IPS-20b (cell line): ENCODE data around the gene NCKAP5.

Experiments used
- H3K27ac ChIP-seq: one replicate; pipeline ENCODE4 v1.5.1; 2013; ENCODE audit warnings: low read length
- H3K27me3 ChIP-seq: 2 replicates; pipeline ENCODE4 v1.6.1; 2013; ENCODE audit warnings: mild to moderate bottlenecking, low read length, inconsistent platforms; ENCODE audit not compliant: insufficient read depth
- H3K36me3 ChIP-seq: 2 replicates; pipeline ENCODE4 v1.6.1; 2013; ENCODE audit warnings: low read depth, mild to moderate bottlenecking, inconsistent platforms, low read length, moderate library complexity; ENCODE audit not compliant: insufficient read depth
- H3K4me1 ChIP-seq: 2 replicates; pipeline ENCODE4 v1.6.1; 2013; ENCODE audit warnings: mild to moderate bottlenecking, control low read depth, inconsistent platforms, low read length, moderate library complexity; ENCODE audit not compliant: insufficient read depth
- H3K4me3 ChIP-seq: 2 replicates; pipeline ENCODE4 v1.5.1; 2013; ENCODE audit warnings: mild to moderate bottlenecking, low read length, inconsistent platforms
- H3K9ac ChIP-seq: 2 replicates; pipeline ENCODE4 v1.6.1; 2013; ENCODE audit warnings: low read depth, mild to moderate bottlenecking, inconsistent platforms, low read length, moderate library complexity
- H3K9me3 ChIP-seq: 2 replicates; pipeline ENCODE4 v1.6.1; 2013; ENCODE audit warnings: mild to moderate bottlenecking, low read depth, low read length, inconsistent platforms; ENCODE audit not compliant: insufficient read depth

Gene NCKAP5

GRCh38 chr2:133054297-133054696, 514.0 kb downstream of the NCKAP5 start:
- Histone ChIP-seq H3K4me1 (peaks cover 7% of the 10 kb centered on the region; the same call in 1 of the 2 replicates), H3K27me3 (no peaks in the 10 kb centered on the region), H3K36me3 (no peaks in the 10 kb centered on the region), H3K4me3 (no peak overlapping the region), H3K27ac (no peak overlapping the region), H3K9ac (no peak overlapping the region), H3K9me3 (no peaks in the 10 kb centered on the region)

DNA sequence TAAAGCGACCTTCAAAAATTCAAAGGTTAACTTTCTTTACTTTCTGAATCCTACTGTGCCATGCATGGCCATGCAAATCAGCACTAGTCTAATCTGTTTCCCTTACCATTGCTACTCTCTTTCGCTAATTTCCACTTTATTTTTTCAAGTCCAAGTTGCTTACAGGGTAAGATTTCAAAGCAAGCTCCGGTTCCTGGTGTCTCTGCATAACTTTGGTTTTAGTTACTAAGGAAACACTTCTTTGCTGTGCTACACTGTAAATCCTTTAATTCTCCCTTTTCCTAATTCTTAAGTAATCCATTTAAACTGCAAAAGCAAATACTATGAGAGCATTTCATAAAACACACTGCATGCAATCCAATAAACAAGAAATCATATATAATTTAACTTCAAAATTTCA, 514.7 kb downstream of the NCKAP5 start:
- Histone ChIP-seq H3K4me1 (peaks cover 7% of the 10 kb centered on the region; the same call in 1 of the 2 replicates), H3K36me3 (no peaks in the 10 kb centered on the region), H3K27me3 (no peaks in the 10 kb centered on the region), H3K4me3 (no peak overlapping the region), H3K9ac (no peak overlapping the region), H3K9me3 (no peaks in the 10 kb centered on the region), H3K27ac (no peak overlapping the region)

DNA sequence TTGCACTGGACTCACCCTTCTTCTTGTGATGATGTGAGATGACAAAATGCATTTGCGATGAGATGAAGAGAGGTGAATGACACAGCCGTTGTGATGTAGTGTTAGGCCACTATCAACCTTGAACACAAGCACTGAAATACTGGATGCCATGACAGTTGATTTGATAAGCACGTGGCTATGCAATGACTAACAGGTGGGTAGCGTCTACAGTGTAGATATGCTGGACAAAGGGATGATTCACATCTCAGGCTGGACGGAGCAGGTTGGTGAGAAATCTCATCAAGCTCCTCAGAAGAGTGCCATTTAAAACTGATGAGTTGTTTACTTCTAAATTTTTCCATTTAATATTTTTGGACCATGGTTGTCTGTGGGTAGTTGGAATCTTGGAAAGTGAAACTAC, 522.5 kb downstream of the NCKAP5 start:
- Histone ChIP-seq H3K27me3 (no peaks in the 10 kb centered on the region), H3K36me3 (no peaks in the 10 kb centered on the region), H3K9ac (no peak overlapping the region), H3K4me1 (no peaks in the 10 kb centered on the region), H3K27ac (no peak overlapping the region), H3K4me3 (no peak overlapping the region), H3K9me3 (no peaks in the 10 kb centered on the region)

DNA sequence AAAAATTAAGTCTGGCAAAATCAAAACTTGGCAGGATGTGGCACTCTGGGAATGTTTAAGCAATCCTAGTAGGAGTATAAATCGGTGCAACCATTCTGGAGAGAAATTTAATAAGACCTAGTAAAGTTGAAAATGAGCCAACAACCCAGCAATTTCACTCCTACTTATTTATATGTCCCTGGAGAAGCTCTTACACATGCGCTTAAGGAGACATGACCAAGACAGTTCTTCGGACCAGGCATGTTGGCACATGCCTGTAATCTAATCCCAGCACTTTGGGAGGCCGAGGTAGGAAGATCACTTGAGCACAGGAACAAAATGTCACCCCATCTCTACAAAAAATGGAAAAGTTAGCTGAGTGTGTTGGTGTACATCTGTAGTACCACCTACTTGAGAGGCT, 523.7 kb downstream of the NCKAP5 start:
- no peak overlapping the region for H3K9ac ChIP-seq
- H3K36me3 ChIP-seq: no peaks in the 10 kb centered on the region
- no peaks in the 10 kb centered on the region for H3K9me3 ChIP-seq
- H3K27me3 ChIP-seq: no peaks in the 10 kb centered on the region
- H3K4me3 ChIP-seq: no peak overlapping the region
- H3K27ac ChIP-seq: no peak overlapping the region
- no peaks in the 10 kb centered on the region for H3K4me1 ChIP-seq

DNA sequence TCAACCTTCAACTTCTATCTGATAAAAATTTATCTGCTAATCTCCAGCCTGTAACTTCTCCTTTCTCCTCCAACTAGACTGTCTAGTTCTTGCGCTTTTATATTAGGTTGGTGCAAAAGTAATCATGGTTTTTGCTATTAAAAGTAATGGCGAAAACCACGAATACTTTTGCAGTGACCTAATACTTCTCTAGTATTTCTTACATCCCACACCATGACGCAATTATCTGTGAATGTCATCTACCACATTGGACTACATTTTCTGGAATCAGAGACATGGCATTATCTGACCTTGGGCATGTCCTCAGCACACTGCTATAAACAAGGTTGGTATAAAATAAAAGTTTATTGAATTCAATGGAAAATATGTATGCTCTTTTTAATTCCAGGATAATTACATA, 528.1 kb downstream of the NCKAP5 start:
- Histone ChIP-seq H3K4me3 (no peak overlapping the region), H3K27me3 (no peaks in the 10 kb centered on the region), H3K36me3 (no peaks in the 10 kb centered on the region), H3K9me3 (no peaks in the 10 kb centered on the region; the same call in 1 of the 2 replicates), H3K27ac (no peak overlapping the region), H3K9ac (no peak overlapping the region), H3K4me1 (no peaks in the 10 kb centered on the region)

DNA sequence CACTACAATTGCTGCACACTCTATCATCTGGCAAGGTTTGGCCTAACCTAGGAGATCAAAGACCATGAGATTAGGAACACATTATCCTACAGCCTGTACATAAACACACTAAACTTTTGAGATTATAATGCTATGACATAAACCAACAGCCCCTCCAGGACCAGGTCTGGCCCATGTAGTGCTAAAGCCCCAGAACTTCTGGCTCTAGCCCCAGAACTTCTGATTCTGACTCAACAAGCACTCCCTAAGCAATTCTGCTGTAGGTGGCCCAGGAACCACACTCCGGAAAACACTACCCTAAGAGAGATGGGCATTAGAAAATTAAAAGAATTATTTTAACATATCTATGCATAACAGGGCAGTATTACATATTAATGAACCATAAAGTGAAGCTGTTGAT, 528.7 kb downstream of the NCKAP5 start:
- Histone ChIP-seq H3K4me3 (no peak overlapping the region), H3K27me3 (no peaks in the 10 kb centered on the region), H3K36me3 (no peaks in the 10 kb centered on the region), H3K27ac (no peak overlapping the region), H3K4me1 (no peaks in the 10 kb centered on the region), H3K9ac (no peak overlapping the region), H3K9me3 (no peaks in the 10 kb centered on the region; the same call in 1 of the 2 replicates)

DNA sequence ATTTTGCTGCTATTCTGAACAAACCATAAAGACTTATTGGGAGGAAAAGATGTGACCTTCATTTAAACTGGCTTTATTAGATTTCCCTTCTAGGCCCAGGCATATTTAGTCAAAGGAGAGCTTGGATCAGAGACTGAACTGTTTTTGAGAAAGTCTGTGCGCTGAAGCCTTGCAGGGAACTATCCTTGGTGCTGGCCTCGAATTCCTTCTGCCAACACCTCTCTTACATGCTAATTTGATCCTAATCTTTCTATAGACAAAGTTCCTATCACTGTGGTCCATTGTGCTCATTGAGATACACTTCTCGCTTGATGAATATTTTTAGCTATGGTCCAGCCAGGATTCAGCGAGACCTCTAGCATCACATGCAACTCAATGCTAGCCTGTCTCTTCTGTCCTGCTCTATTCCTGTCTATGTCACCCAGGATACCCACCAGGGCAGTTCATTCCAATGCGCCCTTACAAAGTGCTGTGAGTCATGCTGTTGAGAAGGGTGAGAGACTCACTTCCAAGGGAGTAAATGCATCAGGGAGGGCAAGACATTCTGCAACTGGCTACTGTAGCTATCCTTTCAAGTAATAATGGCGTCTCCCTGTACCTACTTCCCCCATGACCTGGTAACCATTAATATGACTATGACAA, 541.6 kb downstream of the NCKAP5 start:
- Histone ChIP-seq H3K27me3 (no peaks in the 10 kb centered on the region), H3K9me3 (no peaks in the 10 kb centered on the region), H3K4me3 (no peak overlapping the region), H3K4me1 (peaks cover 5% of the 10 kb centered on the region; the same call in 1 of the 2 replicates), H3K27ac (no peak overlapping the region), H3K9ac (no peak overlapping the region), H3K36me3 (no peaks in the 10 kb centered on the region)

DNA sequence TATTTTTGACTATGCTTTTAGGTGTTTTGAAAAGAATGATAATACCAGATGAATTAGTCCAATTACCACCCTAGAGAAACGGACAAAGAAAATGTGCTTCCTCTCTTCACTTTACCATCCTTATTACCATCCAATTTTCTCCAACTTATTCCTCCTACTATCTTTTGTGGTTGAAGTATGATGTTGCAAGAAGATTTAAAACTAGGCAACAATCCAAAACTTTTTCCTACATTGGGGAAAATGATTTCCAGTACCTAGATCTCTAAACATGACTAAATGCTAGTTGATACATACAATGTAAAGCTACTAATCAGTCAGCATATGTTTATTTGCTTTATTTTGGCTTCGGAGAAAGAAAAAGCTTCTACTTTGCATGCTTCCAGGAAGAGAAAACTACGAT, 543.3 kb downstream of the NCKAP5 start:
- H3K36me3 ChIP-seq: no peaks in the 10 kb centered on the region
- H3K4me3 ChIP-seq: no peak overlapping the region
- H3K9ac ChIP-seq: no peak overlapping the region
- H3K9me3 ChIP-seq: no peaks in the 10 kb centered on the region
- no peaks in the 10 kb centered on the region for H3K27me3 ChIP-seq
- H3K4me1 ChIP-seq: peaks cover 5% of the 10 kb centered on the region; the same call in 1 of the 2 replicates
- H3K27ac ChIP-seq: no peak overlapping the region

- H3K27ac ChIP-seq: no peak overlapping the region
- no peak overlapping the region for H3K4me3 ChIP-seq
- H3K27me3 ChIP-seq: no peaks in the 10 kb centered on the region
- no peaks in the 10 kb centered on the region for H3K9me3 ChIP-seq
- no peaks in the 10 kb centered on the region for H3K4me1 ChIP-seq
- no peaks in the 10 kb centered on the region for H3K36me3 ChIP-seq
- H3K9ac ChIP-seq: no peak overlapping the region
Measured at GRCh38 chr2:133012847-133013734, 555.2 kb downstream of the NCKAP5 start.

GRCh38 chr2:133004623-133005022, 563.6 kb downstream of the NCKAP5 start:
- H3K36me3 ChIP-seq: no peaks in the 10 kb centered on the region
- no peaks in the 10 kb centered on the region for H3K4me1 ChIP-seq
- H3K4me3 ChIP-seq: no peak overlapping the region
- no peaks in the 10 kb centered on the region for H3K27me3 ChIP-seq
- no peak overlapping the region for H3K9ac ChIP-seq
- H3K27ac ChIP-seq: no peak overlapping the region
- H3K9me3 ChIP-seq: peaks cover 13% of the 10 kb centered on the region; the same call in 1 of the 2 replicates

DNA sequence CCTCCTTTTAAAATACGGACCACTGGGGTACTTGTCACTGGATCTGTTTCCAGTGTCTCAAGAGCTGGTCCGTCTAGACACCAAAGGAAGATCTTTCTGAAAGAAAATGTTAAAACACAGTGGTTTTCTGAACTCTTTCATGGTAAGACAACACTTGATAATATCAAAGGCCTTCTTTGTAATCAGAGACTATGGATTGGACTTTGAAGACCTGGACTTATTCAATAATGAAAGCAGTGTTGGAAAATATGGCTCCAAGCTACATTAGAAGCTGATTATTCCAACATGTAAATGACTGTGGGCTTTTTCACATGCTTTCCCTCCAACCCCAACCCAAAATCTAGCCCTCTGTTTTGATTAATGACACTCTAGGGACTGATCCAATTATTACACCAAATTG, 568.8 kb downstream of the NCKAP5 start:
- no peaks in the 10 kb centered on the region for H3K4me1 ChIP-seq
- H3K36me3 ChIP-seq: no peaks in the 10 kb centered on the region
- no peak overlapping the region for H3K9ac ChIP-seq
- no peaks in the 10 kb centered on the region for H3K27me3 ChIP-seq
- H3K9me3 ChIP-seq: peaks cover 9% of the 10 kb centered on the region; the same call in 1 of the 2 replicates
- H3K4me3 ChIP-seq: no peak overlapping the region
- H3K27ac ChIP-seq: no peak overlapping the region

- Histone ChIP-seq H3K9ac (no peak overlapping the region), H3K27ac (no peak overlapping the region), H3K36me3 (no peaks in the 10 kb centered on the region), H3K9me3 (peaks cover under 1% of the 10 kb centered on the region; the same call in 1 of the 2 replicates), H3K4me1 (no peaks in the 10 kb centered on the region), H3K27me3 (no peaks in the 10 kb centered on the region), H3K4me3 (no peak overlapping the region)
Measured at GRCh38 chr2:132998221-132998620, 570.0 kb downstream of the NCKAP5 start.
